Keratinocyte (primary cell): Measurements from ENCODE around the gene UBE2I. TPM values are rescaled to one million over a fixed set of nuclear protein-coding genes. Genes with fewer than 3 reads are reported as not detected.
A peak's percentile ranks its signal among the peaks of the same experiment; 100 is the strongest.

ENCODE experiments used
- DNase-seq: peaks from one replicate; pipeline ENCODE4 v3.0.0-alpha.2; 2011; ENCODE audit warnings: low read depth, missing footprints, low spot score
- FAIRE-seq: peaks from 2 replicates; lab custom pipeline; 2011; peaks lifted over from hg19 to GRCh38; lab: Jason Lieb, UNC
- H2AFZ ChIP-seq: 2 replicates; pipeline ENCODE4 v1.6.0; 2012; ENCODE audit warnings: low read length, control low read depth, inconsistent platforms; ENCODE audit not compliant: control insufficient read depth
- H3K27ac ChIP-seq: 2 replicates; pipeline ENCODE4 v1.5.1; 2011; ENCODE audit warnings: low read length; ENCODE audit not compliant: control insufficient read depth, insufficient read depth
- H3K27me3 ChIP-seq: 3 replicates; pipeline ENCODE4 v1.6.0; 2011; ENCODE audit warnings: low read length; ENCODE audit not compliant: control insufficient read depth, insufficient read depth; ENCODE audit errors: extremely low read depth
- H3K36me3 ChIP-seq, 2 experiments: 2 replicates in 1 of 2; 3 replicates in 1 of 2; pipeline ENCODE4 v1.5.1; 2011; ENCODE audit warnings: low read length in 2 of 2, mild to moderate bottlenecking in 1 of 2; ENCODE audit not compliant: control insufficient read depth in 2 of 2, insufficient read depth in 2 of 2; ENCODE audit errors: extremely low read depth in 1 of 2
- H3K4me1 ChIP-seq: 3 replicates; pipeline ENCODE4 v1.5.1; 2011; ENCODE audit warnings: low read length; ENCODE audit not compliant: control insufficient read depth, insufficient read depth; ENCODE audit errors: extremely low read depth
- H3K4me2 ChIP-seq: 3 replicates; pipeline ENCODE4 v1.6.0; 2011; ENCODE audit warnings: low read depth, low read length; ENCODE audit not compliant: control insufficient read depth, insufficient read depth; ENCODE audit errors: extremely low read depth
- H3K4me3 ChIP-seq, 3 experiments: fragments of 200-600 bp in 1 of 3; sonication (generic) in 1 of 3; 2 replicates in 2 of 3; 3 replicates in 1 of 3; pipeline ENCODE4 v1.5.1; 2011 to 2016; ENCODE audit warnings: low read length in 3 of 3, mild to moderate bottlenecking in 3 of 3, control low read depth in 2 of 3, inconsistent platforms in 1 of 3, low read depth in 1 of 3, mixed read lengths in 1 of 3, mixed run types in 1 of 3, moderate library complexity in 1 of 3; ENCODE audit not compliant: control insufficient read depth in 2 of 3, insufficient read depth in 2 of 3; ENCODE audit errors: extremely low read depth in 1 of 3
- H3K79me2 ChIP-seq: 2 replicates; pipeline ENCODE4 v1.6.0; 2012; ENCODE audit warnings: low read length; ENCODE audit not compliant: control insufficient read depth, insufficient read depth
- H3K9ac ChIP-seq: 3 replicates; pipeline ENCODE4 v1.6.0; 2011; ENCODE audit warnings: low read length; ENCODE audit not compliant: control insufficient read depth, insufficient read depth; ENCODE audit errors: extremely low read depth
- H3K9me1 ChIP-seq: 3 replicates; pipeline ENCODE4 v1.6.0; 2011; ENCODE audit warnings: low read length; ENCODE audit not compliant: control insufficient read depth, insufficient read depth; ENCODE audit errors: extremely low read depth
- H3K9me3 ChIP-seq: 2 replicates; pipeline ENCODE4 v1.5.1; 2012; ENCODE audit warnings: low read depth, low read length; ENCODE audit not compliant: control insufficient read depth
- H4K20me1 ChIP-seq: 3 replicates; pipeline ENCODE4 v1.6.0; 2011; ENCODE audit warnings: low read length; ENCODE audit not compliant: control insufficient read depth, insufficient read depth; ENCODE audit errors: extremely low read depth
- CTCF ChIP-seq, 3 experiments: IDR thresholded peaks in 1 of 3; conservative IDR thresholded peaks in 1 of 3; optimal IDR thresholded peaks in 1 of 3; 2 replicates in 2 of 3; 3 replicates in 1 of 3; pipeline versions ENCODE3 to v1.5.1; 2011; ENCODE audit warnings: low read length in 3 of 3, mild to moderate bottlenecking in 3 of 3, moderate library complexity in 2 of 3, control low read depth in 1 of 3, inconsistent platforms in 1 of 3; ENCODE audit not compliant: insufficient read depth in 2 of 3; ENCODE audit errors: extremely low read depth in 1 of 3
- EZH2 ChIP-seq: IDR thresholded peaks from one replicate; pipeline ENCODE4 v1.6.1; 2012; ENCODE audit warnings: inconsistent platforms, mild to moderate bottlenecking, low read length, moderate library complexity
- dilution Hi-C: fragments of 300-500 bp; cut with MboI; formaldehyde crosslinking; loops from one replicate; pipeline ENCODE4 v1.7.0; 2020; ENCODE audit warnings: low sequenced_read_pairs; ENCODE audit not compliant: extremely low pct_ligation_motif_present
- polyA plus RNA-seq, 5 experiments: library from polyadenylated mRNA; depleted of rRNA in 3 of 5; stranded (reverse) in 3 of 5; stranded (forward) in 1 of 5; unstranded in 1 of 5; fragments of >200 nt; gene quantifications; 1 replicate in 1 of 5; 2 replicates in 3 of 5; 3 replicates in 1 of 5; pipeline versions ENCODE4 v1.2.1 to v1.2.3, GENCODE V29; 2011 to 2012; ENCODE audit warnings: missing spikeins in 2 of 5, low read depth in 1 of 5, low replicate concordance in 1 of 5

UBE2I gene
- polyA plus RNA-seq, 1 donor (not counting 4 experiments of a cell fraction or from before 2014, with no cell fraction given): 157 TPM

GRCh38 chr16:1331712-1332617, 22.5 kb downstream of the UBE2I start:
- FAIRE-seq (no peak), DNase-seq (no peak)
- H4K20me1 ChIP-seq: peaks cover 5% of the 10 kb centered on the region
- no peak overlapping the region for H3K9ac ChIP-seq
- dilution Hi-C loops: no loop called here
- H3K27ac ChIP-seq: no peak overlapping the region
- H3K4me2 ChIP-seq: no peak overlapping the region
- peaks cover 58% of the 10 kb centered on the region for H3K27me3 ChIP-seq
- no peaks in the 10 kb centered on the region for H3K4me1 ChIP-seq
- H3K79me2 ChIP-seq: no peaks in the 10 kb centered on the region
- H2AFZ ChIP-seq: no peak overlapping the region
- H3K9me3 ChIP-seq: no peaks in the 10 kb centered on the region
- H3K36me3 ChIP-seq: no peaks in the 10 kb centered on the region
- H3K4me3 ChIP-seq: no peak overlapping the region
- TF ChIP-seq CTCF (optimal IDR thresholded peaks at IDR 0.05 in 1 of 3, IDR thresholded peaks at IDR 0.05 in 1 of 3, conservative IDR thresholded peaks at IDR 0.05 in 1 of 3; ENCODE audit: extremely low read depth in 1 of 3, insufficient read depth in 2 of 3, low read length in 3 of 3) (no peak), EZH2 (peak; percentile 24)
- H3K9me1 ChIP-seq: no peaks in the 10 kb centered on the region

- no peak for FAIRE-seq
- no peak overlapping the region for H3K4me3 ChIP-seq
- H4K20me1 ChIP-seq: peaks cover 5% of the 10 kb centered on the region
- H3K4me2 ChIP-seq: no peak overlapping the region
- peaks cover 62% of the 10 kb centered on the region for H3K27me3 ChIP-seq
- peak; percentile 83 for TF ChIP-seq EZH2
- TF ChIP-seq CTCF (optimal IDR thresholded peaks at IDR 0.05 in 1 of 3, IDR thresholded peaks at IDR 0.05 in 1 of 3, conservative IDR thresholded peaks at IDR 0.05 in 1 of 3; ENCODE audit: extremely low read depth in 1 of 3, insufficient read depth in 2 of 3, low read length in 3 of 3): no peak
- H3K9me1 ChIP-seq: no peaks in the 10 kb centered on the region
- DNase-seq: no peak
- H3K36me3 ChIP-seq: no peaks in the 10 kb centered on the region
- no peak overlapping the region for H3K9ac ChIP-seq
- H2AFZ ChIP-seq: no peak overlapping the region
- no peaks in the 10 kb centered on the region for H3K4me1 ChIP-seq
- no peaks in the 10 kb centered on the region for H3K9me3 ChIP-seq
- H3K27ac ChIP-seq: no peak overlapping the region
- dilution Hi-C loops: no loop called here
- H3K79me2 ChIP-seq: no peaks in the 10 kb centered on the region
Measured at GRCh38 chr16:1332618-1333148, 23.2 kb downstream of the UBE2I start.
